Measurements from ENCODE around the gene PDPR. TPM values are rescaled to one million over a fixed set of nuclear protein-coding genes. Genes with fewer than 3 reads are reported as not detected.
"Not testable (repeated sequence)": the region's sequence is repeated elsewhere in the genome, so short reads cannot be mapped to it uniquely, and the experiment has no call there.

PDPR gene
- total RNA-seq, result 16.5 and 22.3 TPM in 2 replicates
- polyA plus RNA-seq, result 18.2 and 29.0 TPM in 2 replicates
- 9.0 and 17.3 TPM in 2 replicates for polyA plus RNA-seq (2012)
- 51.5 and 77.2 TPM in 2 replicates for polyA minus RNA-seq (ENCODE audit: low replicate concordance)

- not testable (repeated sequence) for H3K79me2 ChIP-seq (ENCODE audit: control insufficient read depth, insufficient read depth, low read length); H3K9me3 ChIP-seq (ENCODE audit: control insufficient read depth, insufficient read depth, low read depth, low read length); H4K20me1 ChIP-seq (ENCODE audit: control insufficient read depth, extremely low read depth, insufficient read depth, low read length); H3K4me1 ChIP-seq (ENCODE audit: control insufficient read depth, extremely low read depth, insufficient read depth, low read length); H3K36me3 ChIP-seq (ENCODE audit: control insufficient read depth, insufficient read depth, low read length); H3K27me3 ChIP-seq (ENCODE audit: control insufficient read depth, insufficient read depth, low read length)
- peak within 1 kb of the TSS; percentile 51 for H3K4me2 ChIP-seq (ENCODE audit: extremely low read depth, insufficient read depth, low read length)
- H3K27ac ChIP-seq (ENCODE audit: insufficient read depth, low read length), result peak within 1 kb of the TSS; percentile 27
- H3K9ac ChIP-seq (ENCODE audit: insufficient read depth, low read length), result peak within 1 kb of the TSS; percentile 75
- peak within 1 kb of the TSS; percentile 64 to 77 (median 72) for H3K4me3 ChIP-seq (replicated peaks in 1 of 4; ENCODE audit: control extremely low read depth in 1 of 4, insufficient read depth in 1 of 4, low read depth in 3 of 4, low read length in 4 of 4)
- DNase-seq (ENCODE audit: low read depth in 2 of 2), result peak; percentile 86 to 91
- peak within 1 kb of the TSS; percentile 67 for H2AFZ ChIP-seq (ENCODE audit: low read length)
These were observed at the start of gene PDPR for GRCh38 chr16:70113982-70114826. Gene PDPR, plus strand, starts transcription at chr16:70114332. Its CDS starts 6,161 bp downstream, at chr16:70120493.

- H3K79me2 ChIP-seq (ENCODE audit: control insufficient read depth, insufficient read depth, low read length); H3K36me3 ChIP-seq (ENCODE audit: control insufficient read depth, insufficient read depth, low read length); H4K20me1 ChIP-seq (ENCODE audit: control insufficient read depth, extremely low read depth, insufficient read depth, low read length); H3K9me3 ChIP-seq (ENCODE audit: control insufficient read depth, insufficient read depth, low read depth, low read length); H3K4me1 ChIP-seq (ENCODE audit: control insufficient read depth, extremely low read depth, insufficient read depth, low read length); H3K27me3 ChIP-seq (ENCODE audit: control insufficient read depth, insufficient read depth, low read length): not testable (repeated sequence)
- peak overlapping the region; percentile 62 to 71 (median 69) for H3K4me3 ChIP-seq (replicated peaks in 1 of 4; ENCODE audit: control extremely low read depth in 1 of 4, insufficient read depth in 1 of 4, low read depth in 3 of 4, low read length in 4 of 4)
- peak overlapping the region; percentile 33 for H2AFZ ChIP-seq (ENCODE audit: low read length)
- peak overlapping the region; percentile 50 for H3K9ac ChIP-seq (ENCODE audit: insufficient read depth, low read length)
- H3K4me2 ChIP-seq (ENCODE audit: extremely low read depth, insufficient read depth, low read length), result peak overlapping the region; percentile 93
- DNase-seq (ENCODE audit: low read depth in 2 of 2), result peak; percentile 1 to 12
- H3K27ac ChIP-seq (ENCODE audit: insufficient read depth, low read length), result peak overlapping the region; percentile 51
These were observed 49.2 kb upstream of the PDPR start for GRCh38 chr16:70064841-70065370.

DNA sequence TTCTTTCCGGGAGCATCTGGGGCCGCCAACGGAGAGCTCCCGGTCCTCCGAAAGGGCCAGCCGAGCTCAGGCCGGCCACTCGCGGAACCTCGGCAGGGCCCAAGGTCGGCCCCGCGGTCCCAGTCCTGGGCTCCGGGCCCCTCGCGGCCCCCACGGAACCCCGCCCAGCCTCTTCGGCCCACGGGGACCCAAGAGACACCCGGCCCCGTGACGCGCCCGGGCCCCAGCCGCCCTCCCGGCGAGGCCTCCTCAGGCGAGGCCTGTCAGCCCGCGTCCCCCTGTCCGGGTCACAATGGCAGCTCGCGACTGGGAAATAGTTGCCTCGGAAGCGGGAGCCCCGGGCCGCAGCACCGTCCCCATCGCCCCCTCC is 48.8 kb upstream of the PDPR start:
- H3K36me3 ChIP-seq (ENCODE audit: control insufficient read depth, insufficient read depth, low read length); H3K79me2 ChIP-seq (ENCODE audit: control insufficient read depth, insufficient read depth, low read length); H3K4me1 ChIP-seq (ENCODE audit: control insufficient read depth, extremely low read depth, insufficient read depth, low read length); H2AFZ ChIP-seq (ENCODE audit: low read length); H3K9me3 ChIP-seq (ENCODE audit: control insufficient read depth, insufficient read depth, low read depth, low read length); DNase-seq (ENCODE audit: low read depth in 2 of 2); H4K20me1 ChIP-seq (ENCODE audit: control insufficient read depth, extremely low read depth, insufficient read depth, low read length); H3K27me3 ChIP-seq (ENCODE audit: control insufficient read depth, insufficient read depth, low read length): not testable (repeated sequence)
- peak overlapping the region; percentile 93 for H3K4me2 ChIP-seq (ENCODE audit: extremely low read depth, insufficient read depth, low read length)
- peak overlapping the region; percentile 62 to 71 (median 69) for H3K4me3 ChIP-seq (replicated peaks in 1 of 4; ENCODE audit: control extremely low read depth in 1 of 4, insufficient read depth in 1 of 4, low read depth in 3 of 4, low read length in 4 of 4)
- H3K9ac ChIP-seq (ENCODE audit: insufficient read depth, low read length), result peak overlapping the region; percentile 69
- peak overlapping the region; percentile 51 for H3K27ac ChIP-seq (ENCODE audit: insufficient read depth, low read length)

- Histone ChIP-seq H3K4me3 (replicated peaks in 1 of 4; ENCODE audit: control extremely low read depth in 1 of 4, insufficient read depth in 1 of 4, low read depth in 3 of 4, low read length in 4 of 4) (peak overlapping the region; percentile 62 to 74 (median 70)), H3K9ac (ENCODE audit: insufficient read depth, low read length) (peak overlapping the region; percentile 69), H3K27ac (ENCODE audit: insufficient read depth, low read length) (peak overlapping the region; percentile 51), H3K4me2 (ENCODE audit: extremely low read depth, insufficient read depth, low read length) (peak overlapping the region; percentile 59)
- H3K9me3 ChIP-seq (ENCODE audit: control insufficient read depth, insufficient read depth, low read depth, low read length); H2AFZ ChIP-seq (ENCODE audit: low read length); H4K20me1 ChIP-seq (ENCODE audit: control insufficient read depth, extremely low read depth, insufficient read depth, low read length); H3K4me1 ChIP-seq (ENCODE audit: control insufficient read depth, extremely low read depth, insufficient read depth, low read length); H3K36me3 ChIP-seq (ENCODE audit: control insufficient read depth, insufficient read depth, low read length); H3K27me3 ChIP-seq (ENCODE audit: control insufficient read depth, insufficient read depth, low read length); H3K79me2 ChIP-seq (ENCODE audit: control insufficient read depth, insufficient read depth, low read length): not testable (repeated sequence)
- DNase-seq (ENCODE audit: low read depth in 2 of 2), result peak; percentile 71 to 79
These were observed 48.1 kb upstream of the PDPR start for GRCh38 chr16:70065746-70066658.

- H3K27ac ChIP-seq (ENCODE audit: insufficient read depth, low read length); H3K4me1 ChIP-seq (ENCODE audit: control insufficient read depth, extremely low read depth, insufficient read depth, low read length); H3K9me3 ChIP-seq (ENCODE audit: control insufficient read depth, insufficient read depth, low read depth, low read length); H3K36me3 ChIP-seq (ENCODE audit: control insufficient read depth, insufficient read depth, low read length); H4K20me1 ChIP-seq (ENCODE audit: control insufficient read depth, extremely low read depth, insufficient read depth, low read length); H3K4me2 ChIP-seq (ENCODE audit: extremely low read depth, insufficient read depth, low read length); H3K27me3 ChIP-seq (ENCODE audit: control insufficient read depth, insufficient read depth, low read length); H3K79me2 ChIP-seq (ENCODE audit: control insufficient read depth, insufficient read depth, low read length); H2AFZ ChIP-seq (ENCODE audit: low read length); DNase-seq (ENCODE audit: low read depth in 2 of 2); H3K9ac ChIP-seq (ENCODE audit: insufficient read depth, low read length): not testable (repeated sequence)
- H3K4me3 ChIP-seq (replicated peaks in 1 of 4; ENCODE audit: control extremely low read depth in 1 of 4, insufficient read depth in 1 of 4, low read depth in 3 of 4, low read length in 4 of 4), result peak overlapping the region in 2 of 4 experiments; percentile 71 to 74
These were observed 47.4 kb upstream of the PDPR start for GRCh38 chr16:70066751-70067150.

DNA sequence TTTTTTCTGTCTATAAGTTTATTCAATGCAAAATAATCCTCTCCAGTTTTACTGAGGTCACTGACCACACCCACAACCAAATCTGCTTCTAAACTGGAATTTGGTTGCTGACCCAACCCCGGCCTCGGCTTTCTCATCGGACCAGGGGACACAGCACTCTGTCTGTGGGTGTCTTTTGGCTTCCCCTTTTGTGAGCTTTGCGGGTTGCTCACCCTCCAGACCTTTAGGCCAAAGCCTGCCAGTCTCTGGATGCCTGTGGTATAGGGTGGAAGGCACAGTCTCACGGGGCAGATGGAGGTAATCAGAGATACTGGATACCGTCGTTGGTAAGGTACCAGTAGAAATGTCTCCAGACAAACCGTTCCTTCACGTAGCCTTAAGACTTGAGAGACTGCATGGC is 35.1 kb upstream of the PDPR start:
- H3K4me2 ChIP-seq (ENCODE audit: extremely low read depth, insufficient read depth, low read length); H4K20me1 ChIP-seq (ENCODE audit: control insufficient read depth, extremely low read depth, insufficient read depth, low read length); H3K27me3 ChIP-seq (ENCODE audit: control insufficient read depth, insufficient read depth, low read length); H2AFZ ChIP-seq (ENCODE audit: low read length); H3K4me1 ChIP-seq (ENCODE audit: control insufficient read depth, extremely low read depth, insufficient read depth, low read length); H3K79me2 ChIP-seq (ENCODE audit: control insufficient read depth, insufficient read depth, low read length); DNase-seq (ENCODE audit: low read depth in 2 of 2); H3K27ac ChIP-seq (ENCODE audit: insufficient read depth, low read length); H3K36me3 ChIP-seq (ENCODE audit: control insufficient read depth, insufficient read depth, low read length); H3K9me3 ChIP-seq (ENCODE audit: control insufficient read depth, insufficient read depth, low read depth, low read length); H3K9ac ChIP-seq (ENCODE audit: insufficient read depth, low read length); H3K4me3 ChIP-seq (replicated peaks in 1 of 4; ENCODE audit: control extremely low read depth in 1 of 4, insufficient read depth in 1 of 4, low read depth in 3 of 4, low read length in 4 of 4): not testable (repeated sequence)

Data from fibroblast of lung (primary cell).